ENCODE data around the gene PBX3.

PBX3 gene

DNA sequence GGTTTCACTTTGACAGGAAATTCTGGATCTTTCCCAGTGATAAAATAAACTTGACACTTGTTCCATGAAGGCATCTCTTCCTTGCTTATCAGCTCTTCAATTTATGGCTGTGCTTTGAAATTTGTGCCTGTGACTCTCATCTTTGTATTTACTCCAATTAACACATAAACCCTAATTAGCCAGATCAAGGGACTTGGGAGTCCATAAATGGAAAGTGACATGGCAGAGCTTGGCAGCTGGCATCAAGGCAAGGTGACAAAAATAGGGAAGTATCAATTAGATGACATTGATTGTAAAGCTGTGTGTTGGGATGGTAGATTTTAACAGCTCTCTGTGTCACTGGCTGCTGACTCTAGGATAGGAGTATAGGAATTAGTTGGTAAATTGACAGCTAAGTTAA lies 133.9 kb downstream of the PBX3 start:
- DNase-seq, result no peak

- no peak for DNase-seq
Measured at GRCh38 chr9:125883565-125884217, 136.5 kb downstream of the PBX3 start.

DNA sequence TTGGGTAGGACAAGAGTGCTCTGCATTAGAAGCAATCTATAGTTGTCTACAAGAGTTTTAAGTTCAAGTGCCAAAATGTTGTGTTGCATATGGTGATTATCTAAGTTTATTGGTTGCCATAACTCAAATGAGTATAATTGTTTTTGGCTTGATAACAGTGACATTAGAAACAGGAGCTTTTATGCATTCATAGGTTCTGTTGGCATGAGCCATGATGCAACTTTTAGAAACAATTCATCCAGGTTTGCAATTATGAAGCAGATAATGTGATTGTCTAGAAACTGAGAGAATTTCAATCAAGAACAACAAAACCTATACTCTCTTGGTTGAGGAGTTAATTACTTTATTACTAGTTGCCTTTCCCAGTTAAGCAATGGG lies 137.0 kb downstream of the PBX3 start:
- no peak for DNase-seq

DNA sequence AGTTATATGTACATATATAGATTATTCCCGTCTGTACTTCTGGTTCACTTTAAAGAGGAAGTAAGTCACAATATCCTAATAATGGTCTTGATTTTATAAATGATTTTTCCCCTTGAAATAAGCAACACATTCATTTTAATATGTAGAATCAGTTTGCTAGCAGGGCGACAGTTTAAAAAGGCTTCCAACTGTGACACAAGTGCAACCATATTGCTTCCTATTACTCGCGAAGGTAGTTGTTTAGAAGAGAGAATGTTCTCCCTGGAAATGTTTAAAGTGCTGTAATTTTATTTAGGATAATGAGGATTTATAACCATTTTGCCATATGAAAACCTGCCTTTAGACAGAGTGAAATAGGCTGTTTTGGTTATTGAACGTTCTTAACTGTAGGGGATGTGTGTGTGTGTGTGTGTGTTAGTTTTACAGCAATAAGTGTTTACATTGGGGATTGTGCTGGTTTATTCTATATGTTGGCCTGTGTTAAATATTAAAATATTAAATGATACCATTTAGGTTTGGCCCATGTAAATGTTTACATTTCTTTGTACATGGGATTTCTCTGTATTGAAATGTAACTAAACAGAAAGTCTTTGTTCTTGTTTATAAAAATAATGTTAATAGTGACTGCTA lies 138.3 kb downstream of the PBX3 start:
- no peak for DNase-seq

DNA sequence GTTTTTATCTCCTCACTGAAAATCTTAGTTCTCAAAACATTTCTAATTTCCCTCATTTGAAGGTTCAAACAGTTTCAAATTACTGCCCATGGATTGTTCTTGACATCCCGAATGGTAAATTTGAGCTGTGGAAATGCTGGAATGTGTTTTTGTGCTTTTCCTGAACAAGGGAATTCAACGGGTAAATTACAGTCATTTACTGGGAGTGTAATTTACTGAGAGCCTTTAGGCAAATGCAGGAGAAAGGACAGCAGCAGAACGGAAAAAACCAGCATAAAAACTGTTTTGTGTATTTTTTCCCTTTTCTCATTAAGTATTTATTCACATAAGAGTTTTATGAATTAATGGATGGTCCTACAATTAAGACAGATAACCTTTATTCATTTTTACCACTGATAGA lies 139.2 kb downstream of the PBX3 start:
- DNase-seq, result no peak

DNA sequence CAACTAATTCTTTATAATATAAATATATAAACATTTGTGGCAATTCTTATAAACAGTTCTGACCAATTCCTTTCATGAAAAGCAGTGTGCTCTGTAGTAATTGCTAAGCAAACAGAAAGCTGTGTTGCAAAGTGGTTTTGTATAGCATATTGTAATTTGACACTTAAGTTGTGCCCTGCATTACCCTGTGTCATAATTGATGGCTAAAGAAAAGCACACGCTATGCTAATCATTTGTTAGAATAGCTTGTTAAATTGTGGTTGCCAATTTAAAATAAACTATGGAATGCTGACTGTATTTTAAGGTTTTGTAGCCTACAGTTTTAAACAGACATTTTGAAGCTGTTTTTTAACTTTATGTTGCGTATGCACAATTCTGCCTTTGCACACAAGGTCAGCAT lies 140.0 kb downstream of the PBX3 start:
- no peak for DNase-seq

GRCh38 chr9:125888211-125888610 lies 141.0 kb downstream of the PBX3 start:
- no peak for DNase-seq

DNA sequence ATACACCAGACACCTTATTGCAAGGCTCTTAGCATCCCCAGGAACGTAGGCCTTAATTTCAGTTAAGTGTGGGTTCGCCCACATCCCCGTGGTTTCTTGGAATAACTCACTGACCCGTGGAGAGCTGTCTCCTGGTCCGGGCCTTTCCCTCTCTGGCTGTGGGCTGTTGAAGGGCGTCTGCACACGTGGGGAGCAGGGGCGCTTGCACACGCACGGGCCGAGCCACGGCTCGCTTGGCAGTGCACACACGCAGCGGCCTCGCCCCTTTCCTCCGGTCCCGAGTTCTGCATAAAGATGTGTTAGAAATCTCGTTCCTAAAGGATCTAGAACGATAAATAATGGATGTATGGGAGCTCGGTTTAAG lies 141.9 kb downstream of the PBX3 start:
- DNase-seq, result no peak

DNA sequence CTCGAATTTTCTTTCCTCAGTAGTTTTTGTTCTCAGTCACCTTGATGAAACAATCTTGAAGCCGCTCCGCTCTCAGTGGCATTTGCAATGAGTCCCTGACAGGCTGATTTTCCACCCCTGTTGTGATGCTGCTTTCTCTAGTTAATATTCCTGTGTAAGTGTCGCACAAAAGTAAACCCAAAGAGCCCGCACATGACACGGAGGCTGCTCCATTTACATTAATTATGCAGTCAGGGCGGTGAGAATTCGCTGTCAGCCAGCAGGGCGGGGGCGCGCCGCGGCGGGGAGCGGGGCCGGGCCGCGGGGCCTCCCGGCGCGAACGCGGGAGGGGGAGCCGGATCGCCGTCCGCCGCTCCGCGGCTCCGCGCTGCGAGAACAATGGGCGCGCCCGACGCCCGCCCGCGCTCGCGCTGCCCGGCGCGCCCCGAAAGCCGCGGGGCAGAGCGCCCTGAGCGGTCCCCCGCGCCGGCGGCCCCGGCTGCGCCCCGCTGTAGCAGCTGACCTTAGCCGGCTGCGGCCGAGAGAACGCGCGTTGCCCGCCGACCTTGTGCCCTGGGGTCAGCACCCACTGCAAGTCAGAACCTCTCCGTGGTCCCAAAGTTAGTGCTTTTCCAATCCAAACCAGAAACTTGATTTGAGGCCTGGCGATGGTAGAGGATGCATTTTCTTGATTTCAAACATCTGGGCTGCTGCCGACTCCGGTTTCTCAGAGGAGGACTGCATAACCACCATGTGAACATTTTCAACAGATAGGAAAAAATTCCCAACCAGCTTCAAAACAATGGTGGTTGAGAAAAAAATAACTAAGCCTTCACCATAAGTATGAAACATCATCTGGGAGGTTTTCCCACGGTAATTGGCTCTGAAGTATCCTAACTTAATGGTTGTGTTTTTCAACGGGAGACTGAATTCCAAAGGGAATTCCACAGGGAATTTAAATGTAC lies 142.6 kb downstream of the PBX3 start:
- no peak for DNase-seq

DNA sequence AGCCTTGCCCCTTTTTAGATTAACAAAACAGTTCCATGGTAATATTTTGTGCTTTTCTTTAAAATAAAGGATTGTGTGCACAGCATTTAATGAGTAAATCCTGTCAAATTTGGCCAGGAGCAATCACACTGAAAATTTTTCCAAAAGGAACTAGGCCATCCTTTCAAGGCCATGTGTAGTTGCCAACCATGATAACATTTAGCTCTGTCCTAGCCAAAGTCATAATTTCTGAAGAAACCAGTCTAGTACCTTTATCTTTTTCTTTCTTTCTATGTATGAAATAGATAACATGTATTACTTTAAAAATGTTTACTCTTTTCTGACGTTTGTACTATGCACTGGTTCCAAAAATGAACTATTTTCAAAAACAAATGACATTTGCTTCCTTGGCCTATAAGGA lies 143.7 kb downstream of the PBX3 start:
- no peak for DNase-seq

DNA sequence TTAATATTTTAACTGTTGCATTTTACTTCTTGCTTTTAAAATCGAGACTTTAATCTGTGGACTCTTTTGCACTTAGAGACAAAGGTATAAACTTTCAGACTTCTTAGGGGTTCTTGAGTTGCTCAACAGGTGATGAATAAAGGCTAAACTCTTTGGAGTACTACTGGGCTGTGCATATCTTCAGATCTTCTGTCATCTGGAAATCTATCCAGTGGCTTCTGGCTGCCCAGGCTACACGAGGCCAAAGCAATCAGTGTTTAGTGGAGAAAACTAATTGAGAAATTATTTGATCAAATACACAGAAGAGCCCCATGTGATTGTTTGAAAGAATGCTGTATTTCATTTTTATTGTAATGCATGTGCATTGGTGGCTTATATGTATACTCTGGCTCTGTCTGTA lies 146.1 kb downstream of the PBX3 start:
- no peak for DNase-seq

- no peak for DNase-seq
Measured at GRCh38 chr9:125894566-125894965, 147.4 kb downstream of the PBX3 start.

DNA sequence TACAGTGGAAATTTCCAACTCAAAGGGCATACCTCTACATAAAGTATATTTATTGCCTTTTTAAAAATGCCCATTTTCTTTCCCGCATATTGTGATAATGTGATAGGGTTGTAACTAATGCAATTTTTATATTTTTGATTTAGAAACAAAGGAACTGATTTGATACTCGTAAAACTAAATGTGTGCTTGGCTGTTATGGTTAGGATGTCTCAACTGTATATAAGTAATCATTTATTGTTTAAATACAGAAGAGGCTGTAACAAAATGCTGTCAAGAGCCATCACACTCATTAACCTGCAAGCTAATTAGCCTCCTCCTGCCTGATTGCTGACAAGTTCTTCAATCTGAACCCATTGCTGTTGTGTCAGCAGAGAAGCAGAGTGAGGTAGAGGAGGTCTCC lies 149.2 kb downstream of the PBX3 start:
- DNase-seq, result no peak

DNA sequence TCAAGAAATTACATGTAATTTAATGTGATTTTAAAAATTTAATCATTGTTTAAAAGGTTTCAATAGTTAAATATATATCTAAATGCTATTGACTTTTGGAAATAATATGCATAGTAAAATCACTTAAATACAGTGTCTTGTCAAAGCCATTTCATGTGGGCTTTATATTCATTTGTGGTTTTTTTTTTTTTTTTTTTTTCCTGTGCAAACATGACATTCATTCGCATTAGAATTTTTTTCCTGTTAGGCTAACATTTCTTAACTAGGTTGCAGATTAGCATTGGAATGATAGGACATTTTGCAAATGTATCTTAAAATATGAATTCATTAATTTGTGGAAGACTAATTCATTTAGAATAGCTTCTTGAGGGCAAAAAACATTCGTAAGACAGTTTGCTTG lies 149.8 kb downstream of the PBX3 start:
- no peak for DNase-seq

GRCh38 chr9:125897481-125897880 lies 150.3 kb downstream of the PBX3 start:
- DNase-seq, result no peak

DNA sequence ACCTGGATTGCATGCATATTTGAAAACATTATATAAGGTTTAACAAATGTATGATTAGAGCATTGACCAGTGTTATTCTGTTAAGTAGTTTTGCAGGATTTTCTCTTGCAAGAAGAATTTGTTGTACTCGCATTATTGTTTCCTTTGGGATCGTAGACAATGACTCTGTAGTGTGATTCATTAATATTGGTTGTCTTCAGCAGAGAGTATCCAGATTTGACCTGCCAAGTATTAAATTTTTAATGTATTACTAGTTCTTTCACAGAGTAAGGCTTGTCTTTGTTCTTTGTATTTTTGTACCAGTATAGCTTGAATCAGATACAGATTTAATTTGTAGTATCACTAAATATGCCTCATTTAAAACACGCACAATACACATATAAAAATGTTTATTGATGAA lies 155.0 kb downstream of the PBX3 start:
- no peak for DNase-seq

DNA sequence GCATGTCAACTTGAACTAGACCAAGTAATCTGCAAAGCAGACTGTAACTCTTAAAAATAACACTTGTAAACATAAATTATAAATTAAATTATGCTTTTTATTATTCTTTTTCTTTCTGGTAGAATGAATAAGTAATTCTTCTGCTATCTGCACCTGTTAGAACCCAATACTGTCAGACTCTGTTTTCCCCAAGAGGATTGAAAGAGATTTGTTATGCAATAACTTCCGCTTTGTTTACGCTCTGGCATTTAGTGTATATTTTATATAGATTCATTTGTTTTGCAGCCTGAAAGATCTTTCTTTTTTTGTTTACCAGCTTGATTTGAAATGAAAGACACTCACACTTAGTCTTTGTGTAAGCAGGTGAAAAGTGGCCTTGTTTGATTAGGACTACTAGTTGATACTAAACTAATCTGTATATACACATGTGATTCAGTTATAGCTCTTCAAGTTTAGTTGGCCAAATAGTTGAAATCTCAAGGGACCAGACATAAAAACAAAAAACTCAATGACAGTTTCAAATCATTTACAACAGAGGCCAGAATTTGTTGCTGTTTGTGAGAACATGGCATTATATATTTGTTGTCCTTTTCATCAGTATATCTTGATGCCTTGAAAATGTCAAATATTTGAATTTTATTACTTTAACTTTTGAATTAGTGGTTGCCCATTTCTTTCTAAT lies 155.8 kb downstream of the PBX3 start:
- no peak for DNase-seq

DNA sequence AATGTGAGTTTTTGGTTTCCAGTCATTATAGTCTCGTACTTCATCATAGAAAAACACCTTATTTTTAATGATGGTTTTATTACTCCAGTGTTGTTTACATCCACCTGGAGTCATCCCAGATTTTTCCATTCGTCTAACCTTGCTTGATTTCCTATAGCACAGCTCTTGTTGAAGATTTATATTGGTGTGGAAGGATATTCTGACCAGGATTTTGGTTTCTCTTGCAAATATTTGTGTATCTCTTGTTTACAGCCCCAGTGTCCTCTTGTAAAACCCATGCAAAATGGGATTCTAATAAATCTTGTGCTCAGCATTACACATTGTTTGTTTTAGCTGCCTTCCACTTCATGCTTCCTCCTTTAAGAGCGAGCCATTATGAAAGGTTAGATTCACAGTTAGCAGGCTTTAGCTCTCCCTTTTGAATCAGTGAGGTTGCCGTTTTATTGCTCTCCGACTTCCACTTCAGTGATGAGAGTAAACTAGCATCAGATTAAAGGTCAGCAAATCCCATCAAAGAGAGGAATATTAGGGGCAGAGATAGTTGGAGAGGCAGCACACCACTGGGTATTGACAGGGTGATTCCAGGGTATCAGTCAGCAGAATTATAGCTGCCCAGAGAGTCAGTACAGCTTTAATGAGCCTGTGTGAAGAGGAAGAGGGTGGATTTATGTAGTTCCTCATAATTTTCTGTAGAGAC lies 157.1 kb downstream of the PBX3 start:
- no peak for DNase-seq

- no peak for DNase-seq
Measured at GRCh38 chr9:125906144-125906543, 159.0 kb downstream of the PBX3 start.

DNA sequence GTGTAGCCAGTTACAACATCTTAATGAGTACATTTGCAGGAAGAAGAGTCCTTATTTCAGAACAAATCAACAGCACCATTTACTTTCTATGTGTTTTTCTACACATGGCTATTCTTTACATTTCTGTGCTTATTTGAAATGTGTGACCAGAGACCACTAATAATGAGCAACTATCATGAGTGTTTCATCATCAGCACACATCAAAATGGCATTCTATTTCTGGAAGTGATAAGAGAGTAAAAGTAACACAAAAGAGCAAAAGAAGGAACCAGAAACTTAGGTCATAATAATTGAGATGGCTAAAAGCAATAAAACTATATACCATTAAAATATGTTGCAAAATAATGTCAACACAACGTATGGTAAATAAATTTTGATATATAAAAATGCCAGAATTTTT lies 159.7 kb downstream of the PBX3 start:
- DNase-seq, result no peak

DNA sequence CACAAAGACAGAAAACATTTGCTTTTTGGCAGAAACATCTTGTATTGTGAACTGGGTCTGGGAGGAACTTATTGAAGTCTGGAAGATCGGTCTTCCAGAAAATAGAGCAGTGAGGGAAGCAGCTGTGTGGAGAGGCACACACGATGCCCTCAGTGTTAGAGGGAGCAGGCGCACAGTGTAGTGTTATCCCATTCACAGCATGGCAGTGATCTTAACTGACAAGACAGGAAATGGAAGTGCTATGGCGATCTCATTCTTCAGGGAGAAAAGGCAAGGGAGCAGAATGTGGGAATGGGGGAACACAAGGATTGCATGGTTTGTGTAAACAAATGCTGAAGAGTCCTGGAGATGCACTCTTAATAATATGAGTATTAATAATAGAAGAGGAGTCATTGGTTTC lies 161.0 kb downstream of the PBX3 start:
- DNase-seq, result no peak

- DNase-seq, result no peak
Measured at GRCh38 chr9:125908966-125909365, 161.8 kb downstream of the PBX3 start.

DNA sequence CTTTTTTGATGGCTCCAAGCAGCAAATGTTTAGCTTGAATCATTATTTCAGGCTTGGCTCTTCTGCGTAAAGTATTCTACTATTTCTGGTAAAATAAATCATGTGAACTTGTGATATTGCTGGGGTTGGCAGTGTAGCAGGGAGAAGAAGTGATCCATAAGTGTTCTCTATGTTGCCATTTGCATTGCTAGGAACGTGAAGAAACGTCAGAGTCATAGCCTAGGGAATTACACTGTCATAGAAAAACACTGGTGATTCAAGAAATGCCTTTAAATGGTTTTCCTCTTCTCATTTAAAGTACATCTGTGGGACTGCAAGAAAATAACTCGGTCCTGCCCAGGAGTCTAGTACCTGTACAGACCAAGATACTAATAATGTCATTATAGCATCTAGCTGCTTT lies 162.3 kb downstream of the PBX3 start:
- no peak for DNase-seq
